Endothelial cell (in vitro differentiated cells): ENCODE measurements around the gene NEXN. TPM values are rescaled to one million over a fixed set of nuclear protein-coding genes. Genes with fewer than 3 reads are reported as not detected.
"Not testable (repeated sequence)": the region's sequence is repeated elsewhere in the genome, so short reads cannot be mapped to it uniquely, and the experiment has no call there.

Experiments
- DNase-seq: peaks from one replicate; pipeline ENCODE4 v3.0.0; 2021; ENCODE audit warnings: low spot score
- H3K27ac Mint-ChIP-seq: one replicate; pipeline ENCODE4 v1.8.0; 2021; ENCODE audit warnings: mixed read lengths, inconsistent platforms; ENCODE audit not compliant: unreplicated experiment
- H3K27me3 Mint-ChIP-seq: one replicate; pipeline ENCODE4 v1.8.0; 2021; ENCODE audit warnings: mild to moderate bottlenecking, moderate library complexity, mixed read lengths, inconsistent platforms; ENCODE audit not compliant: unreplicated experiment
- H3K36me3 Mint-ChIP-seq: one replicate; pipeline ENCODE4 v1.8.0; 2021; ENCODE audit warnings: mild to moderate bottlenecking, low read depth, mixed read lengths, inconsistent platforms; ENCODE audit not compliant: unreplicated experiment
- H3K4me1 Mint-ChIP-seq: one replicate; pipeline ENCODE4 v1.8.0; 2021; ENCODE audit warnings: mild to moderate bottlenecking, mixed read lengths, inconsistent platforms; ENCODE audit not compliant: unreplicated experiment
- H3K4me3 Mint-ChIP-seq: one replicate; pipeline ENCODE4 v1.8.0; 2021; ENCODE audit warnings: mild to moderate bottlenecking, mixed read lengths, inconsistent platforms; ENCODE audit not compliant: unreplicated experiment
- H3K9me3 Mint-ChIP-seq: one replicate; pipeline ENCODE4 v1.8.0; 2021; ENCODE audit warnings: mixed read lengths, inconsistent platforms; ENCODE audit not compliant: unreplicated experiment
- CTCF ChIP-seq: fragments of 200-600 bp; sonication (generic); IDR thresholded peaks from one replicate; pipeline ENCODE4 v1.5.0; 2021; ENCODE audit warnings: antibody characterized with exemption; ENCODE audit not compliant: unreplicated experiment
- total RNA-seq: library from RNA; stranded (reverse); fragmentation: NEBNext Ultra II Directional; extraction: Animal tissue kit (Norgen Biotek cat#: 25700); gene quantifications from one replicate; pipeline ENCODE4 v1.2.1, GENCODE V29; 2021; ENCODE audit not compliant: unreplicated experiment

NEXN gene
- total RNA-seq, 1 donor from 2014 or later, result 2.4 TPM

- peak; percentile 42 for TF ChIP-seq CTCF
- no peaks in the 10 kb centered on the region for H3K27me3 Mint-ChIP-seq
- no peaks in the 10 kb centered on the region for H3K36me3 Mint-ChIP-seq
- no peaks in the 10 kb centered on the region for H3K9me3 Mint-ChIP-seq
- DNase-seq, result peak; percentile 15
- no peak overlapping the region for H3K4me3 Mint-ChIP-seq
- no peaks in the 10 kb centered on the region for H3K4me1 Mint-ChIP-seq
- H3K27ac Mint-ChIP-seq, result no peak overlapping the region
Observed at GRCh38 chr1:77900687-77901293, 12.4 kb downstream of the NEXN start.

GRCh38 chr1:77905603-77906002 lies 17.2 kb downstream of the NEXN start:
- H3K4me3 Mint-ChIP-seq, result no peak overlapping the region
- H3K27ac Mint-ChIP-seq, result no peak overlapping the region
- H3K9me3 Mint-ChIP-seq, result no peaks in the 10 kb centered on the region
- no peaks in the 10 kb centered on the region for H3K27me3 Mint-ChIP-seq
- no peaks in the 10 kb centered on the region for H3K4me1 Mint-ChIP-seq
- no peaks in the 10 kb centered on the region for H3K36me3 Mint-ChIP-seq
- TF ChIP-seq CTCF, result no peak
- no peak for DNase-seq

GRCh38 chr1:77906019-77906545 lies 17.7 kb downstream of the NEXN start:
- Mint-ChIP-seq H3K9me3 (no peaks in the 10 kb centered on the region), H3K4me3 (no peak overlapping the region), H3K27ac (no peak overlapping the region), H3K27me3 (no peaks in the 10 kb centered on the region), H3K36me3 (no peaks in the 10 kb centered on the region), H3K4me1 (no peaks in the 10 kb centered on the region)
- no peak for TF ChIP-seq CTCF
- no peak for DNase-seq

- Mint-ChIP-seq H3K9me3 (no peaks in the 10 kb centered on the region), H3K27me3 (no peaks in the 10 kb centered on the region), H3K4me3 (no peak overlapping the region), H3K36me3 (no peaks in the 10 kb centered on the region), H3K4me1 (no peaks in the 10 kb centered on the region), H3K27ac (no peak overlapping the region)
- no peak for TF ChIP-seq CTCF
- DNase-seq, result no peak
Observed at GRCh38 chr1:77906624-77907023, 18.2 kb downstream of the NEXN start.

- Mint-ChIP-seq H3K27me3 (no peaks in the 10 kb centered on the region), H3K4me3 (no peak overlapping the region), H3K9me3 (no peaks in the 10 kb centered on the region), H3K4me1 (no peaks in the 10 kb centered on the region), H3K36me3 (no peaks in the 10 kb centered on the region), H3K27ac (no peak overlapping the region)
- DNase-seq, result no peak
- no peak for TF ChIP-seq CTCF
Observed at GRCh38 chr1:77910116-77910515, 21.7 kb downstream of the NEXN start.

GRCh38 chr1:77918918-77919317 lies 30.5 kb downstream of the NEXN start:
- not testable (repeated sequence) for H3K36me3 Mint-ChIP-seq, H3K4me1 Mint-ChIP-seq, H3K27me3 Mint-ChIP-seq

More at GRCh38 chr1:77918918-77919317, 30.5 kb downstream of the NEXN start:
- not testable (repeated sequence) for H3K9me3 Mint-ChIP-seq, H3K27ac Mint-ChIP-seq, DNase-seq, H3K4me3 Mint-ChIP-seq
